Stimulated activated CD4-positive, alpha-beta T cell treated with anti-CD3 and anti-CD28 coated beads, TNF-alpha, amount 100 ng/mL, for 48 hours (primary cell): ENCODE results near the gene AP1M1.

Experiments
- DNase-seq, 3 donors: peaks; one replicate each; pipeline ENCODE4 v3.0.0-alpha.2; 2020; ENCODE audit warnings: low read depth in 3 of 3

AP1M1 gene

DNA sequence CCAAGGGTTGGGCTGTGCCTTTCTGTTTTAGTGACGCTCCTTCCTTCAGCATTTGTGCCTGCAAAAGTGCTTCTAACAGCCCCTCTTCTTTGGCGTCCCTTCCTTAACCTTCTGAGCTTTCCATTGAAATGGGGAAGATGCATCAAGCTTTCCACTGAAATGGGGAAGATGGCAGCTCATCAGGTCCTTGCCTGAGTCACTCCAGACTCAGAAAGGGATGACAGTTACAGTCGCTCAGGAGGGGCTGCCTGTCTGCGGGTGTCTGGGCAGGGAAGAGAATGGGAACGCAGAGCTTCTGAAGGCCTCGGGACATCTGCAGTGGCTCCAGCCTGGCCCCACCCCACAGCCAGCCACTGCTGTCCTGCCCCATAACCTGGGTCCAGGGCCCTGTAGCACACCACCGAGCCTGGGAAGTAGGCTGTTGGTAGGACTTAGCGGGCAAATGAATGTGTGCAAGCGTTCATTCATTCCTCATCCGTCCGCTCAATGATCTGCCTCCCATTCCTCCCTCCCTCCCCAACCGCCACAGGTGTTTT, 9.8 kb downstream of the AP1M1 start:
- no peak for DNase-seq

DNA sequence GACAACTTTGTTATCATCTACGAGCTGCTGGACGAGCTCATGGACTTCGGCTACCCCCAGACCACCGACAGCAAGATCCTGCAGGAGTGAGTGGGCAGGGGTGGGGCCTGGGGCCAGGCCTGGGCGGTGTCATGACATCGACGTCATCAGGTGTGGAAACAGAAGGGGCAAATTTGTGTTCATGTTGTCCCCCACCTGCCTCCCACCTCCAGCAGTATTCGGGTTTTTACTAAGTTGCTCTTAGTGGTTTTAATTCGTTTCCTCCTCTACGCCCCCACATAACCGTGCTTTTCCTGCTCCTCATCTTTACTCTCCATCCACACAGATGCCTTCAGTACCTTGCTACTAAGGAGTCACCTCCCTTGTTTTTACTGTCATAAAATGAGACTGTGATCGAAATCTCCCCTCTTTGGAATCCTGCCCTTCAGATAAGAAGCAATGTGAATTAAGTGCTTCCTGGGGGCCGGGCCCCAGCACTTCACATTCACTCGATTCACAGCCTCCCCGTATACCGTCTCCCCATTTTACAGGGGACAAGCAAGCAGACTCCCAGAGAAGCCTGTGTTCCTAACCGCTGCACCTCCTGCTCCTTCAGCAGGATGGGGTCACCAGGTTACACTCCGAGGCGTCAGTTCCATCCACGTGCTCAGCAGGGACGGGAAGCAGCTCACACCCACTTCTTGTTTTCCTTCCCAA, 10.5 kb downstream of the AP1M1 start:
- no peak for DNase-seq

DNA sequence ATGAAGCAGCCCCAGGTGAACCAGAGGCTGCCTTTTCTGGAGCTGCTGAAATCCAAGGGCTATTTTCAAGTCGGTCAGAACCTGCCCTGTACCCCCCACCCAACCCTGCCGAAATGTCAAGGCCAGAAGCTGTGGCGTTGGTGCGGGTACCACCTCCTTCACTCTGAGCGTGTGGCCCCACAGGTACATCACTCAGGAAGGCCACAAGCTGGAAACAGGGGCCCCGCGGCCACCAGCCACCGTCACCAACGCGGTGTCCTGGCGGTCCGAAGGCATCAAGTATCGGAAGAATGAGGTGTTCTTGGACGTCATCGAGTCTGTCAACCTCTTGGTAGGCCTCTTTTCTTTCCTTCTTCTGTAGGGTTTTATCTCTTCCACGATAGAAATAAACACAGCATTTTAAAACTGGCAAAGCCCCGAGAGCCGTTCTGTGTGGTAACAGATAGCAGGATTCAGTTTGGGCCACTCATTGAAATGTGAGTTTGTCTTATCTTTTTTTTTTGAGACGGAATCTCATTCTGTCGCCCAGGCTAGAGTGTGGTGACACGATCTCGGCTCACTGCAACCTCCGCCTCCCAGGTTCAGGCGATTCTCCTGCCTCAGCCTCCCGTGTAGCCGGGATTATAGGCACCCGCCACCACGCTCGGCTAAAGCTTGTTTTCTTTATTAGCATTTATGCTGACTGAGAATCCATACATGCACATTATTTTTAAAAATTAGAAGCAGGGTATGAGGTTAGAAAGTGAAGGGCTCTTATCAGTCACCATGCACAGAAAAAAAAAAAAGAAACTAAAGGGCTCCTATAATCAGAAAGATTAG, 11.3 kb downstream of the AP1M1 start:
- DNase-seq = no peak

DNA sequence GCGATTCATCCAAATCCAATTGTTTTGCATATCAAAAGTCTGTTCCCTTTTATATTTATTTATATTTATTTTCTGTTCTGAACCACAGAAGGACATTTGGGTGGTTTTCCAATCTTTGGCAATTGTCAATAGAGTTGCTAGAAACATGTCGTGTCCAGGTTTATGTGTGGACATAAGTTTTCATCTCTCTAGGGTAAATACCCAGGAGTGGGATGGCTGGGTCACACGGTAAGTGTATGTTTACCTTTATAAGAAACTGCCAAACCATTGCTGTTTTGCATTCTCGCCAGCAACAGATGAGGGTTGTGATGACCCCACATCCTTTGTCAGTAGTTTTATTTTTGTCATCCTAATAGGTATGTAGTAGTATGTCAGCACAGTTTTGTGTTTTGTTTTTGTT, 12.5 kb downstream of the AP1M1 start:
- no peak for DNase-seq

DNA sequence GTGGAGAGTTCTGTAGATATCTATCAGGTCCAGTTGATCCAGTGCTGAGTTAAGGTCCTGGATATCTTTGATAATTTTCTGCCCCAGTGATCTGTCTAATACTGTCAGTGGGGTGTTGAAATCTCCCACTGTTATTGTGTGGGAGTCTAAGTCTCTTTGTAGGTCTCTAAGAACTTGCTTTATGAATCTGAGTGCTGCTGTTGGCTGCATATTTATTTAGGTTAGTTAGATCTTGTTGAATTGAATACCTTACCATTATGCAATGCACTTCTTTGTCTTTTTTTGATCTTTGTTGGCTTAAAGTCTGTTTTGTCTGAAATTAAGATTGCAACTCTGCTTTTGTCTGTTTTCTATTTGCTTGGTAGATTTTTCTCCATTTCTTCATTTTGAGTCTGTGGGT, 15.4 kb downstream of the AP1M1 start:
- no peak for DNase-seq

DNA sequence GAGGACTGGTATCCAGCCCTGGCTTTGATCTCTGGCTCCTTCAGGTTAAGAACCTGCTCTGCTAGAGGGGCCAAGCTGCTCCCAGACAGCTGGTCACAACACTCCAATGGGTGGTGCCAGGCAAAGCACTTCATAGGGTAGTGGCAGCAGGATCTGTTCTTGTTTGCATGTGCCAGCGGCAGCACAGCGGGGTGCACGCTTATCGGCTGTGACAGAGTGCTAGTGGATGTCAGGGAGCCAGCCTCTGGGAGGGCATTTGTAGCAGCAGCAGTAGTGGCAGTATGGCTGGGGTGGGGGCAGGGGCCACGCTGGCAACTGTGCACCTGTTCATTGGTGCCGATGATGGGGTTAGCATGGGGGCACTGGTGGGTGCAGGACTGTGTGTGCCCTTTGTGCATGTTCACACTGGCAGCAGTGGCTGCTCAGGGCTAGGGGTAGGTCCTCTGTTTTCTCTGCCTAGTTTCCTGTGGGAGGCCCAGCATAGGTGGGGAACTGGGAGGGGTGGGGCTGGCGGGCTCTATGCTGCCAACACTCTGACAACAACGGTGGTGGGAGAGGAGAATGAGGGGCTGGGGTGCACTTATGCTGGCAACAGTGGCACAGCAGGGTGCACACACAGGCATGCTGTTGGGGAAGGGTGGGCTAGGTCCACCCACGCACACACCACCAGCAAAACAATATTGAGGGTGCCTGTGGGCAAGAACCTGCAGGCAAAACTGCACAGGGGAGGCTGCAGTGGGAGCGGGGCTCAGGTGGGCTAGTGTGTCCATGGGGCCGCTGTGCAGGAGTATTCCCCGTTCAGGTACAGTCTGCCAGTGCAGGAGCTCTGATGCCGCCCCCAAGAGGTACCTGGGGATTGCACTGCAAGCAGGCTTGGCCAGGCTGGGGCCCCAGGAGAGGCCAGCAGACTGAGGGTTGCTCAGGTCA, 19.3 kb downstream of the AP1M1 start:
- no peak for DNase-seq

DNA sequence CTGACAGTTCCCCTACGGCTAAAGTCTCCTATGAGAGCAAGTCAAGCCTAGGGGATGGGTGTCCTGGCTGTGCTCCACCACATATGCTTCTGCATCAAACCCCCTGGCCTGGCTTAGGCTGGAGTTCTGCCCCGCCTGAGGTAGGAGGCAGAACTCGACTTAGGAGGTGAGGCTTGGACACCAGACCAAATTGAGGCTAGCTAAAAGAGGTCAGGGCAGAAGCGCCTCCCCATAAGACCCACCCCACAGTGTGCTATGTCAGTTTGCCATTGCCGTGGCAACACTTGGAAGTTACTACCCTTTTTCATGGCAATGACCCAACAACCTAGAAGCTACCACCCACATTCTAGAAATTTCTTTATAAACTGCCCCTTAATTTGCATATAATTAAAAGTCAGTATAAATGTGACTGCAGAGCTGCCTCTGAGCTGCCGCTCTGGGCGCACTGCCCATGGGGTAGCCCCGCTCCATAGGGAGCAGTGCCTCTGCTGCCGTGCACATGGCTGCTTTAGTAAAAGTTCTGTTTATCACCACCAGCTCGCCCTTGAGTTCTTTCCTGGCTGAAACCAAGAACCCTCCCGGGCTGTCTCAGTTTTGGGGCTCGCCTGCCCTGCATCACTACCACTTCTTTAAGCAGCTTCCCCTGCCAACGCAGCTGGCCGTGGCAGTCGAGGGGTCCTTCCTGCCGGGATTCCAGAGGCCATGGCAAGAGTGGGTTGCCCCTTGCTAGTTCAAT, 20.2 kb downstream of the AP1M1 start:
- no peak for DNase-seq

DNA sequence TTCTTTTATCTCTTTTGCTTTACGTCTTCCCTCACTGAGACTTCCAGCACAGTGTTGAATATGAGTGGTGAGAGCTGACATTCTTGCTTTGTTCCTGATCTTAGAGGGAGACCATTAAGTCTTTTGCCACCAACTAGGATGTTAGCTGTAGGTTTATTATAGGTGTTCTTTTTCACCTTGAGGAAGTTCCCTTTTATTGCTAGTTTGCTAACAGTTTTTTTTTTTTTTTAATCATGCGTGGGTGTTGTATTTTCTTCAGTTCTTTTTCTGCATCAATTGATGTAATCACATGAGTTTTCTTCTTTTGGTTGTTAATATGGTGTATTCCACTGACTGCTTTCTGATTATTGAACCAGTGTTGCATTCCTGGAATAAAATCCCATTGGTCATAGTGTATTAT, 21.1 kb downstream of the AP1M1 start:
- no peak for DNase-seq

DNA sequence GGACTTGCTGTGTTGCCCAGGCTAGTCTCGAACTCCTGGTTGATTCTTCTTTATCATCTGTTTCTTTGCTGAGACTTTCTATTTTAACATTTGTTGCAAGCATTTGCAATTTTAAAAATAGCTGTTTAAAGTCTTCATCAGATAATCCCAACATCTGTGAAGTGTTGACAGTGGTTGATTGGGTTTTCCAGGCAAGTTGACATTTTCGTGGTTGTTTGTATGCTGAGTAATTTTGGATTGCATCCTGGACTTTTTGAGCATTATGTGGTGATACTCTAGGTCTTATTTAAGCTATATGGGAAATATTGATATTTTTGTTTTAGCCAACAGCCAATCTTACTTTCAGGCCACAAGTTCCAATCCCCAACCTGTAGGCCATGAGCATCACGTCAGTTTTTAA, 25.1 kb downstream of the AP1M1 start:
- no peak for DNase-seq

DNA sequence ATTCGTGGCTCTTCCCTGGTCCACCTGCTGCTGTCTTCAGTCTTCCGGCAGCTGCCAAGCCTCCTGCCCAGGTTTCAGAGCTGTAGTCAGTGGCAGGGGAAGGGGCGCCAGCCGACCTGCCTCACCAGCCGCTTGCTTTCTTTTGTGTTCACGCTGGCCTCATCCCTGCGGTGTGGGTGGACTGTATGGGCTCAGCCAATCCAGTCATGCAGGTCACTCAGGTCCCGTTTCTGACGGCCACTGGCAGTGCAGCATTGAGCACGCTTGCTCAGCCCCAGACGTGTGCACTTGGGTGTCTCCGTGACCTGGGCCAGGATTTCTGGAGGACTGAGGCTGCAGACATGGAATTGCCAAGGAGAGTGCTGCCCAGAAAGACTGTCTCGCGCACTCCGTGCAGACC, 26.0 kb downstream of the AP1M1 start:
- DNase-seq = no peak

DNA sequence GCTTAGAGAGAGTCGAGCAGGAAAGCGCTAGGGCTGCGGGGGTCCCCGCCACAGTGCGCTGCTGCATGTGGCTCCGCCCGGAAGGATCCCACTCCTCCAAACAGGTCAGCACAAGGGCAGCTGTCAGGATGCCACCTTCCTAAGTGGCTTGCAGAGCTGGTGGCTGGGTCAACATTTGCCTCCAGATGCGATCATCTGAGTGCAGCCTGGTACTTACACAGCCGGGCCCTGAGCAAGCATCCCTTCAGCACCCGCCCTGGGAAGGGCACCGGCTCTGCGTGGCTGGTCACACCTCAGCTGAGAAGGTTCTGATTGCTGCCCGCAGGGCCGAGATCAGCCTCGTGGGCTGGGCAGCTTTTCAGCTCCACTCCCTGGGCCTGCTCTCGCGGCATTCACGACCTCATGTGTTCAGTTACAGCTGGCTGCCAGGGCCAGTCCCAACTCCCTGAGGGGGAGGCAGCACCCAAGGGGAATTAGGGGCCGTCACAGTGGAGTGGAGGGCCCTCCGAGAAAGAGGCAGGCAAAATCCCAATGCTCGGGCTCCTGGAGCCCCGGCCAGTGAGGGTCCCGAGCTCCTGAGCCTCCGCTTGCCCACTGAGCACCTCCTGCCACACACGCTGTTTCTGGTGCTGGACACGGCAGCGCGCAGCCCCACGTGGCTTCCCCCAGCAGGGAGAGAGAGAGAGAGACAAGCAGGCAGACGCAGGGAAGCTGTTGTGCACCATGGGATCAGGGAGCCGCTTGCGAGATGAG, 26.8 kb downstream of the AP1M1 start:
- DNase-seq = no peak

DNA sequence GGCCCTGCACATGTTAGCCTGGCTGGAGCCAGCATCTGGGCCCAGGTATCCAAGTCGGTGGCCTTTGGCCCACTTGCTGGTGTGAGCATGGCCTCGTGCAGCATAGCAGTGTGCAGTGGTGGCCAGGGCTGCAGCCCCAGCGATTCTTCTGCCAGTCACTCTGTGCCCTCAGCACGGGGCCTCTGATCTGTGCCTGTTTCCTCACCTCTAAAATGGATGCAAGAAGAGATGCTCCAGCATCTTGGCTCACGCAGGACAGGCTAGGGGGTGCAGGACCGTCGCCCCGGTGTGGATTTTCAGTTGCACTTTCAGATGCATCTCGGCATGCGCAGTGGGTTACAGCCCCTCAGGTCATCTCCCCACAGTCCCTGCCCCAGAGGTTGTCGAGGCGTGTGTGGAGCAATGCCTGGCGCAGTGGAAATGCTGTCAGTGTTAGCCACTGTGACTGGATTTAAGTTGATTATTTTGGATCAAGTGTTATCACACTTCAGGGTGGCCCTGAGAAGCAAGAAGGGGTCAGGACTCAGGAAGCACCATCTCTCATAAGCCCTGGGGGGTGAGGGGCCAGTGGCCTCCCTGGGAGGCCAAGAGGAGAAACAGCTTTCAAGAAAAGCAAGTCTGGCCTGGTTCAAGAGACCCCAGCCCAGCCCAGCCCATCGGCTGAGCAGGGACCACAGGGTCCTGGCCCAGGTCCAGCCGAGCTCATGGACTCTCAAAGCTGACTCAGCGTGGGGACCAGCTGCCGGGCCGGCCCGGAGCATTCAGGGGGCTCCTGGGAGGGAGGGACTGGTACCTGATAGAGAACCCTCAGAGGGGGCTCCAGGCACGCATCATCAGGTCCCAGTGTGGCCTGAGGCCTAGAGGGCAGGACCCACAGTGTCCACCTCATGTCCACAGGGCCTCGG, 27.8 kb downstream of the AP1M1 start:
- DNase-seq = no peak

DNA sequence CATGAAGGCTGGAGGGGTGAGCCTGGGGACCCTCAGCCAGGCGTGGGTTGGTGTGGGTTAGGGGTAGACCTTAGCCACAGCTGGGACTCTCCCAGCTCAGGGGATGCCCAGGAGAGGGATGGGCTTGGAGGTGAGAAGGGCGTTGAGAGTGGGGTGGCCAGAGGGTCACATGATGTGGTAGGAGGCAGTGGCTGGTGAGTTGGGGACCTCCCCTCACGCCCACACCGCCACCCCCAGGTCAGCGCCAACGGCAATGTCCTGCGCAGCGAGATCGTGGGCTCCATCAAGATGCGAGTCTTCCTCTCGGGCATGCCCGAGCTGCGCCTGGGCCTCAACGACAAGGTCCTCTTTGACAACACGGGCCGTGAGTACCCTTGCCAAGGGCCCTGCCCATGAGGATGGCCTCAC, 28.5 kb downstream of the AP1M1 start:
- DNase-seq = no peak

DNA sequence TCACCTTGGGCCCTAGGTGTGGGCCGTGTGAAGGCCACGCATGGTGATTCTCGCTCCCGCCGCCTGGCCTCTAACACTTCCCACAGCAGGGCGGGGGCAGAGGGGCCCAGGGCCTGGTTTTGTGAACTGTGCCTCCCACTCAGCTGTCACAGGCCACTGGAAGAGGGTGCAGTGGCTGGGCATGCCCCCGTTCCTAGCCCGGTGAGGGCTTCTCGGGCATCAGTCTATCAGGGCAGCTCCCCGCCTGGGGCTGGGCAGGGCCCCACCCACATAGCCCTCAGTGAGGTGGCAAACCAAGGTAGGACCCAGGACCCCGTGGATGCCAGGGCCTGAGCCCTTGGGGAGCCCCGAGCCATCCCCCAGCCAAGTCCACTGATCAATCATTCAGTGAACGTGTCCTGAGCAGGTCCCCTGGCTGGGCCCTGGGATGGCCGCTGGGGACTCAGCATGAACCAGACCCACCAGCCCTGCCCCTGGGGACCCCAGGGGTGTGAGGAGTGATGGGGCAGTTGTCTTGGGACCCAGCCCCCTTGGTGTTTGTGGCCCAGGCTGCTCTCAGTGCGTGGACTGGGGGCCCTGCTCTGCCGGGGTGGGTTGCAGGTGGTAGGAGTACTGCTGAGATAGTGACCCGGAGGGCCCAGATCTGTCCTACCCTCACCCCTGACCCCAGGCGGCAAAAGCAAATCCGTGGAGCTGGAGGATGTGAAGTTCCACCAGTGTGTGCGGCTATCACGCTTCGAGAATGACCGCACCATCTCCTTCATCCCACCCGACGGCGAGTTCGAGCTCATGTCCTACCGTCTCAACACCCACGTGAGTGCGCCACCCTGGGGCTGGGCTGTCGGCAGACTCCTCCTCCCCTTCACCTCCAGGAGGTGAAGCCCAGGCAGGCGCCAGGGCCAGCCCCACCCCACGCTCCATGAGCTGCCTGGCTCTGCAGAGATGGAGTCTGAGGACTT, 29.4 kb downstream of the AP1M1 start:
- no peak for DNase-seq

DNA sequence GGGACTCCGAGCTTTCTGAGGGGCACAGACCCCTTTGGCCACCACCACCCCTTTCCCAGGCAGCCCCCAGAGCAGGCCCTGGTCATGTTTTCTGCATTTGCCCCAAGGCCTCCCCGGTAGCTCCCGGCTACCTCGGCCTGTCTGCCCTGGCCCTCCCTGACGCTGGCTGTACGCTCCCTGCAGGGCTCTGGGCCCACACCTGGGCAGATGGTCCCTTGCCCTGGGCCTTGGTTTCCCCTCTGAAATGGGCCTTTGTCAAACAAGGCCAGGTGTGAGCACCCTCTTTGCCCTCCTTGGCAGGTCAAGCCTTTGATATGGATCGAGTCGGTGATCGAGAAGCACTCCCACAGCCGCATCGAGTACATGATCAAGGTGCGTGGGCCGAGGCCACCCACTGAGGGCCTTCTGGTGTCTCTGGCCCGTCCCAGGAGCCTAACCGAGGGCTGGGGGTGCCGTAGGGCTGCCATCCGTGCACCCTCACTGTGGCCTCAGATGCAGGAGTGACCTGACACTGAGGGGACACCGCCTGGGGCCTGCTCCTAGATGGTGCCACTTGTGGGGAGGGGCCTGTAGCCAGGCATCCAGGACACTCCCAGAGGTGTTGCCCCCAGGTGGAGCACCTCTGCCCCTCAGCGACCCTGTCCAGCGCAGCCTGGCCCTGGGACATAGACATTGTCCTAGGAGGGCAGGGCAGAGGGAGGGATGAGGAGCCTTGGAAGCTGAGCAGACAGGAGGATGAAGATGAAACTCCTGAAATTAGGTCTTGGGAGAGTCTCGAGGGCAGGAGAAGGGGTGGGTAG, 30.3 kb downstream of the AP1M1 start:
- no peak for DNase-seq

DNA sequence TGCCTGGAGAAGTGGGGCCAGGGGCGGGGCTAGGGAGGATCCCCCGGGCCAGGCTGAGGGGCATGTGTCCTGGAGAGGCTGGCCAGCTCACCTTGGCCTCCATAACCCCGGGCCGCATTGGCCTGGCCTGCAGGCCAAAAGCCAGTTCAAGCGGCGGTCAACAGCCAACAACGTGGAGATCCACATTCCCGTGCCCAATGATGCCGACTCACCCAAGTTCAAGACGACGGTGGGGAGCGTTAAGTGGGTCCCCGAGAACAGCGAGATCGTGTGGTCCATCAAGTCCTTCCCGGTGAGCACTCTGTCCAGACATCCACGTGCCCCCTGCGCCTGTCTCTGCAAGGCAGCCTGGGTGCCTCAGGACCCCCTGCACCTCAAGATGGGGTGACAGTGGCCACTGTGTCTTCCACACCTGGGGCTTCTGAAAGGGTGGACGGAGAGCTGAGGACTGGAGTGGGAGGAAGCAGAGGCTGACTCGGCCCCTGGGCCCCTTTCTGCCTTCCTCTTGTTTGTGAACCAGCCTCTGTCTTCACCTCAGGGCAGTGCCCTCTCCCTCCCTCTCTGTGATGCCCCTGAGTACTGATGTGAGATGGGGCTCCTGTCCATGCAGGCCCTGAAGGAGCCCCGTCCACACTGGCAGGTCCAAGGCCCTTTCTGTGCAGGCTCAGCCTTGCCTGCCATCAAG, 31.1 kb downstream of the AP1M1 start:
- DNase-seq = no peak

DNA sequence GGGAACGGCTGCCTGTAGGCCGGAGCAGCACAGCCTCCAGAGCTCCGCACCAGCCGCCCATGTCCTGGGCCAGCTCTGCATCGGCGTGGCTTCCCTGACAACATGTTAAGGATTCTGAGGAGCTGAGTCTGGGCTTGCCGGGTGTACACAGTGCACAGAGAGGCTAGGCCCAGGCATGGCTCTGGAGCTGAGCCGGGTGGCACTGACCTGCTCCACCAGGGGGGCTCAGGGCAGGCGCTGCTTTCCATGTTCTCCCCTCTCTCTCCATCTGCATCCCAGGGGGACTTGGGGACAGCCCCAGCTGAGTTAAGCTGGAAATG, 31.6 kb downstream of the AP1M1 start:
- DNase-seq = no peak
